Testis (tissue), 2 donors: Measurements from ENCODE around the gene POP5.

Source experiments
- CTCF ChIP-seq, 3 experiments: fragments of 450-650 bp in 2 of 3; fragments of 200-600 bp in 1 of 3; sonication (generic) in 1 of 3; IDR thresholded peaks; one replicate each; pipeline ENCODE4 v1.5.1; 2016 to 2019; ENCODE audit warnings: antibody characterized with exemption in 3 of 3, mild to moderate bottlenecking in 2 of 3, moderate library complexity in 1 of 3
- POLR2A ChIP-seq: fragments of 450-650 bp; IDR thresholded peaks from one replicate; pipeline ENCODE4 v1.6.1; 2017; ENCODE audit warnings: antibody characterized with exemption, mild to moderate bottlenecking, moderate library complexity

- TF ChIP-seq CTCF (IDR thresholded peaks at IDR 0.05), result no peak
- TF ChIP-seq POLR2A, result no peak
Observed at GRCh38 chr12:120562906-120563305, 18.3 kb downstream of the POP5 start.
